ENCODE data around the gene SLC9A8.
"Not testable (repeated sequence)": the region's sequence is repeated elsewhere in the genome, so short reads cannot be mapped to it uniquely, and the experiment has no call there.

SLC9A8 gene

DNA sequence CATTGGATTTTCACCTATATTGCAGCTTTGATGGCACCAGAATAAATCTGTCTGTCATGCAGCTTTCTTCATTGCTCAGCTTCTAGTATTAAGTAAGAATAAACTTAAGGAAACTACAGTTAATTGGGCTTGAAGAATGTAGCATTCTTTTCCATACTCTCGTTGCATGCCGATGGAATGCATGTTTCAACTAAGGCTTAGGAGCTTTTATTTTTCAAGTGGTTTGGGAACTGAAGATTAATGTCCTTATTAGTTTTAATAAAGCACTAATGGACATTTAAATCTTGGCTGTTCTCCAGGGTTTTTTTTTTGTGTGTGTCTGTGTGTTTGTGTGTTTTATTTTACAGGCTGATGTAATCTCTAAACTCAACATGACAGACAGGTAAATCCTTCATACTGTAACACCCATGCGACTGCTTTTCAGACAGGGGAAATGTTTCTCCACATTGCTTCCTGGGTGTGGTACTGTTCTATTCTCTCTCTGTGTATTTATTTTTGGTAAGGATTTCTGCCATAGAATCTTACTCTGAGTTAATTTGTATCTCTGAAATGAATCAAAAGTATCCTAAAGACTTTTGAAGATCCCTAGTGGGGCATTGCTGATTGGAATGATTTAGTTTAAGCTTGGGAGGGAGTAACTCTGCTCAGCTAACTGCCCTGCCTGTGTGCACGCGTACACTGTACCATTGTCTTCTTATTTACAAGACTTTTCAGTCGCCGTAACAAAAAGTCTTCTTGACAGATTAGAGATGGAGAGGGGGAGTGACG lies 38.0 kb downstream of the SLC9A8 start:
- no peak for DNase-seq (ENCODE audit: low read depth, low spot score)

DNA sequence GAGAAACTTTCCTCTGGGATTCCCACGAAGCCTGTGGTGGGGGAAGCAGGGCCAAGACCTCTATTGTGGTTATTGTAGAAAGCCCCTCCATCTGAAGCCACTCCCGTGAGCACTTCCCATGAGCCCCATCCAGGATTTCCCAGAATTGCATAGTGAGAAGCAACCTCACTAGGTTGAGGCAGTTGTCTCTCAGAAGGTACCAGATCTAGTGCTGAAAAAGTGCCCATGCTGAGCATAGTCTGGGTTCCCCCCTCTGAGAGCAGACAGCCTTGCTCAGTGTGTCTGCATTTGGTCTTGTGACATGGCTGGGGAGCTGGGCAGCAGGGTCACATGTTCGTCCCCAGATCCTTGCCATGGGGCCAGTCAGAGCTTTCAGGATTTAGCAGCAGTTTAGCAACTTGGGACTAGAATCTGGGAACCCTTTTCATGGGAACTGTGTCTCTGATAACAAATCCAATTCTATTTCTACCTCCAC lies 38.6 kb downstream of the SLC9A8 start:
- no peak for DNase-seq (ENCODE audit: low read depth, low spot score)

DNA sequence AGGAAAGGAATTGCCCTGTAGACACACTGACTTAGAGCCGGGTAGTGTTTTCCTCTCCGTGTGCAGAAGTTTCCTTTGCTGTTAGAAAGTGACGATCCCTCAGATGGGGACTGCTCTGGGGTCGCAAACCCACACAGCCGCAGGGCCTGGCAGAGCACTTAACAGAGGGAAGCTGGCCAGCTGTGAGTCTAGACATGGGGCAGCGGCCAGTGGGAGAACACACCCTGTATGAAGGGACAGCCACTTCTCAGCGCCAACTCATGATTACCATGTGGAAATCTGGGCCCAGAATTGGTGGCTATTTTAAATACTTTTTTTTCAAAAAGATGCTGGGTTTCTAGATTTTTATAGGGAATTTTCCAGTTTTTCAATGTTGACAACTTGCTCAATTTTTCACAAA lies 39.4 kb downstream of the SLC9A8 start:
- DNase-seq (ENCODE audit: low read depth, low spot score), result no peak

DNA sequence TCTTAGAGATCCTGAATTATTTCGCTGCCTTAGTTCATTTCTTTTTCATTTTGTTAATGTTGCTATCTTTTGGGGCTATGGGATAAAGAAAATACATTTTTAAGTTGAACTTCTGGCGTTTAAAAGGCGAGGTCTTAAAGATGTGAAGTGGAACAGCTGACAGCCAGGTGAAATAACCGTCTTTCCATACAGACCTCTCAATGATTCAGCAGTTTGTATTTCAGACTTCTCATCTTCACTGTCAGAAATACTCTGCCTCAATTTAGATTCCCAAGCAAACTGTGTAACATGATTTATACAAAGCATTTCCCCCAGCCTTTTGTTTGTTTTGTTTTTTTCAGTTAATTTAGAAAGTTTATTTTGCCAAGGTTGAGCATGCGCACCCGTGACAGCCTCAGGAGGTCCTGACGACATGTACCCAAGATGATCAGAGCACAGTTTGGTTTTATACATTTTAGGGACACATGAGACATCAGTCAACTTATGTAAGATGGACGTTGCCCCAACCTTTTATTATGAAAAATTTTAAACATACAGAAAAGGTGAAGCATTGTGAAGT lies 40.0 kb downstream of the SLC9A8 start:
- no peak for DNase-seq (ENCODE audit: low read depth, low spot score)

DNA sequence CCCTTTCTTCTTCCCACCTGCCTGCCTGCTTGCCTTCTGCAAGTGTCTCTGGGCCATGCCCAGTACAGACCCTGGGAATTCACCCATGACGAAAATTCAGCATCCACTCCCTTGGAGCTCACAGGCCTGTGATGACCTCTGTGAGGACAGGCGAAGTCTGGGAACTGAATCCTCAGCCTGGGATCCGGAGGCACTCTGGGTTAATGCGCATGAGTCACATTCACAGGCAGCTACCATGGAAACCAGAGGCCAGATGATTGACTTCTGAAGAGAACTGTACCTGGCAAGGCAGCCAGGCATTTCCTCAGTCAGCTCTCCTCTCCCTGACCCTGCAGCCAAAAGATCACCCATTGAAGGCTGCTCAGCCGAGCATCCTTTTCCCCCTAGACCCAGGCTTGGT lies 41.0 kb downstream of the SLC9A8 start:
- no peak for DNase-seq (ENCODE audit: low read depth, low spot score)

DNA sequence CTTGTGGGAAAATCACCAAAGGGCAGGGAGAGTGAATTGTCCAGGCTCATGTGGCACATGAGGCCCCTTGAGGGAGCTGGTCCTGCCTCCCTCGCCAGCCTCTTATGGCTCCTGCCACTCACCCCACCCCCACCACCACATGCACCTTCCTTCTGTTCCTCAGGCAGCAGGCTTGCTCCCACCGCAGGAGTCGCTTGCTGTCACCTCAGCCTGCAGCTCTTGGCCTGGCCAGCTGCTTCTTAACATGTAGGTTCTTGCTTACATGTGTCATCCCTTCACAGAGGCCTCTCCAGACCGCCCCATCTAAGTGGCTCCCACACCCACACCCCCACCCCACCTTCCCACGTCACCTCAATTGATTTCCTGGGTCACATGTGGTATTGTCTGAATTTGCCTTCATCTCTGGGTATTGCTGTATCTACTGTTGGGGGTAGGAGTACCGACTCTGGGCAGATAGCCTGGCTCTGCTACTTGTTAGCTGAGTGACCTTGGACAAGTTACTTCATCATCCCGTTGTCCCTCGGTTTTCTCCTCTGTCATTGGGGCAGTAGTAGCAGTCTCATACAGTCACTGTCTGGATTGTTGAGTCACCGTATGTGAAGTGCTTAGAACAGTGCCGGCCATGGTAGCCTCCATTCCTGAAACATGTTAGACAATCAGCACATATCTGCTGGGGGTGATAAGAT lies 41.7 kb downstream of the SLC9A8 start:
- no peak for DNase-seq (ENCODE audit: low read depth, low spot score)

DNA sequence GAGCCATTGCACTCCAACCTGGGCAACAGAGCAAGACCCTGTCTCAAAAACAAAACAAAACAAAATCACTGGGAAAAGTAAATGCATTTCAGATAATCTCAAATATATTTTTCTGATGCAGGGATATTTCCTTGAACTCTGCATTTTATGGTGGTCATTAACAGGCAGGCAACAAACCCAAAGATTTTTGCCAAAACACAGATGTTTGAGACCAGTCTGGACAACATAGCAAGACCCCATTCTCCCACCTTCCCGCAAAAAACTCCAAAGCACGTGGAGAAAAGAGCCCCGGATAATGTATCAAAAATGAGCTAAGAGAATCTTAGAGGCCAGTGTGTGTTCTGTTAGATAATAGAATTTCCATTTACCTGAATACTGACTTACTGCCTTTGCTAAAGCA lies 44.3 kb downstream of the SLC9A8 start:
- DNase-seq (ENCODE audit: low read depth, low spot score), result no peak

DNA sequence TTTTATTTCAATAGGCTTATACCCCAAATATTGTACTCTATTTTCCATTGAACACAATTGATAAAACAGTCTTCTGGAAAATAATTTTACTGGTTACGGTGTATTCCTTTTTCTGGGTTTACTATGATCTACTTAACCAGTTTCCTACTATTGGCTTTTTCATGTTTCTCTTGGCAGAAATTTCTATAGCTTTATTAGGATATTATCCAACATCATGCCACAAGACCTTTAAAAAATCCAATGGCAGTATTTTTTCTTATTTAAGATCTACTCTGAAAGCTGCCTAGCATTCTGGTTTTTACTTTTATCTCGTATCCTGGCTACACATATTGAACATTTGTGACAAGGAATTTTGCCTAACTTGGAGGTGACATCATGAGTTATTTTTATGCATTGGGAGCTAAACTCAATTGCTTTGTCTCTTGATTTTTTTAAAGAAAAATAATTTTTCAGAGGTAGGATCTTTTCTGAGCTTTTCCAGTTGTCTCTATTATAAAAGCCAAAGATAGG lies 45.5 kb downstream of the SLC9A8 start:
- DNase-seq (ENCODE audit: low read depth, low spot score), result no peak

DNA sequence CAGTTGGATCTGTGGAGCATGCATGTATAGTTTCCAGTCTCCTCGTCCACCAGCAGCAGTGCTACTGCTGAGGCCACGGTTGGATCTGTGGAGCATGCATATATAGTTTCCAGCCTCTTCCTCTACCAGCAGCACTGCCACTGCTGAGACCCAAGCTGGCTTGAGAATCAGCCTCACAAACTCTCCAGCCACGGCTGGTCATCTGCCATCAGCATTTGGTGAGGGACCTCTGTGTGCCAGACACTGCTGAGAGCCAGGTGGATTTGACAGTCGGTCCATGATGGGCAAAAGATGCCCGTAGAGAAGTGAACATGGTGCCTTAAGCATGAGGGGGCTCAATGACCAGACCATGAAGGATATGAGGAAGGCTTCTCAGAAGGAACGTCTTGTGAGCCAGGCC lies 46.4 kb downstream of the SLC9A8 start:
- DNase-seq (ENCODE audit: low read depth, low spot score), result no peak

DNA sequence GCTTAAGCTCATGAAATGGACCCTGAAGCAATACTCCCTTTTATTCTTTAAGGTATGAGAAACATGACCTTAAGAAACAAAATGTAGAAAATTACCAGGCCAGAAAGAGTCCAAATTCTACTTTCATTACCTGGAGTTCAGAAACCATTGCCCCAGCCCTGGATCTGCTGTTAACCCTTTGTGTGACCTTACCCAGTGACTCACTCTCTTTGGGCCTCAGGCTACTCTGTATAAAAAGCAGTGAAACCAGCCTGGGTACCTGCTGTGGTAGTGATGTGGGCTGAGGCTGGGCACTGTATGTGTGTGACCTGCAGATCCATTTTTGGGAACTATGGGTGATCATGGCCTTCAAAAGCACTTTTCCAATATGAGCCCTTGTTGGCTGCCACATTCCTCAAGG lies 47.2 kb downstream of the SLC9A8 start:
- DNase-seq (ENCODE audit: low read depth, low spot score), result no peak

DNA sequence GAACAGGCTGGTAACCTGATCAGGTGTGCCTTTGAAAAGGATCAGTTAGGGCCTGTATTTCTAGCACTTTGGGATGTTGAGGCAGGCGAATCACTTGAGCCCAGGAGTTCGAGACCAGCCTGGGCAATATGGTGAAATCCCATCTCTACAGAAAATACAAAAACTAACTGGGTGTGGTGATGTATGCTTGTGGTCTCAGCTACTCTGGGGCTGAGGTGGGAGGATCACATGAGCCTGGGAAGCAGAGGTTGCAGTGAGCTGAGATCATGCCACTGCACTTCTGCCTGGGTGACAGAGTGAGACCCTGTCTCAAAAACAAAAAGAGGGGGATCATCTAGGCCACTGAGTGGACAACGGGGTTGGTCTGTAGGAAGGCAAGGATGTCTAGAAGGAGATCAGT lies 48.6 kb downstream of the SLC9A8 start:
- DNase-seq (ENCODE audit: low read depth, low spot score), result not testable (repeated sequence)

DNA sequence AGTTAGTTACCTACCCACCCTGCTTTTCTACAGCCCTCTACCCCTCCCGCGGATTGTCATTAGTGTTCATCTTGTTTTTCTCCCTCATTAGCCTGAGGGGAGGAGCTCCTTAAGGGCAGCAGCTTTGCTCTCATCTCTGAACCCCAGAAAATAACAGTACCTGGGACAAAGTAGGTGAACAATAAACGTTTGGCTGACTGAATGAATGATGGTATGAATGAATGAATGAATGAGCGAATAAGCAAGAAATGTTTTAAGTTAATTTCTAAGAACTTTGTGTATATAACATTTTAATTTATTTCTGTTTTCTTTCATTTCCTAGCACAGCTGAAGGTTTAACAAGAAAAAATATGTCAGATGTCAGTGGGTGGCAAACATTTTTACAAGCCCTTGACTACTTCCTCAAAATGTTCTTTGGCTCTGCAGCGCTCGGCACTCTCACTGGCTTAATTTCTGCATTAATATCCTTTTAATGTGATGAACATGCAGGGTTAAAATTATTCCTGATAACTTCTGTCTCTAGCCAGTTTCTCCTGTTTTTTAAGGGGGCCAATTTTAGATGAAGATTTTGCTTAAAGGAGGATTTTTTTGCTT lies 50.1 kb downstream of the SLC9A8 start:
- DNase-seq (ENCODE audit: low read depth, low spot score), result no peak

DNA sequence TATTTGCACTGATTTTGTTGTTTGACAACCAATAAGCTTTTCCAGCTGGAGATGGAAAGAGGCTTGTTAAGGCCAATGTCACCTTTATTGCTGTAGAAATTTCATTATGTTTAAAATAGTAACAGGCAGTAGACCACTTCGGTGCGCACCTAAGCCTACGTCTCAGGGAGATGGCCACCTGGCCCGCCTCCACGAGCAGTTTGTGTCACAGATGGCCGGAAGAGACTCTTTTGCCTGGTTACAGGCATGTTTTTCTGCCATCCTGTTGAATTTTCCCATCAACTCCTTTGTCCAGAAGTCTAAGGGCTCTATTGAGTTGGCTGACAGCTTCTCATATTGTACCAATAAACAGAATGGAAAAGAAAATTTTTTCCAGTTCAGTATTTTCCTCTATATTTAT lies 51.0 kb downstream of the SLC9A8 start:
- no peak for DNase-seq (ENCODE audit: low read depth, low spot score)

DNA sequence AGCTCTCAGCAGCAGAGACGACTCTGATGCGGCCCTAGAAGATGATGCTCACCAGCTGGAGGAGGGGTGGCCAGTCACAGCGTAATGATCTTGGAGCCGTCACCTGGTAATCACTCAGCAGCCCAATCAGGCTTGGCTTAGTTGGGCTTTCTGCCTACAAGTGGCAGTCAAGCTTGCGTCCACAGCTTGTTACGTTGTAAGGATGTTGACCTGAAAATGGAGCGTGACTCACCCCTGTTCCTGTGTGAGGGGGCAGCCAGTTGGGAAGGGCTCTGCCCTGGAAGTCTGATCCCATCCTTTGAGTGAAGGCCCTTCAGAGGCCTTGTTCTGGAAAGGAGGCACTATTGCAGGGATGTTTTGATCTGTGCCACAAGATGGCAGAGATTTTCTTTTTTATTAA lies 52.9 kb downstream of the SLC9A8 start:
- DNase-seq (ENCODE audit: low read depth, low spot score), result no peak

DNA sequence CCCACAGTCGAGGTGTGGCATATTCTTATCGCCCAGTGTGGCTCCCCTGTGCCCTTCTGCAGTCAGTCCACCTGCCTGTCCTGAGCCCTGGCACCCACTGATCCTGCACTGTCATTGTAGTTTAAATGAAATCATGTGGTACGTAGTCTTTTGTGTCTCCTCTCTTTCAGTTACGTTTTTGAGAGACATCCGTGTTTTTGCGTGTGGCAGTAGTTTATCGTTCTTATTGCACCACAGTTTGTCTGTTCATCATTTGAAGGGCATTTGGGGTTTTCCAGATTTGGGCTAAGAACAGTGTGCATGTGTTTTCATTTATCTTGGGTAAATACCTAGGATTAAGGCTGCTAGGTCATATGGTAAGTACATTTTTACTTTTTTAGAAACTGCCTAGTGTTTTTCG lies 53.4 kb downstream of the SLC9A8 start:
- DNase-seq (ENCODE audit: low read depth, low spot score), result no peak

DNA sequence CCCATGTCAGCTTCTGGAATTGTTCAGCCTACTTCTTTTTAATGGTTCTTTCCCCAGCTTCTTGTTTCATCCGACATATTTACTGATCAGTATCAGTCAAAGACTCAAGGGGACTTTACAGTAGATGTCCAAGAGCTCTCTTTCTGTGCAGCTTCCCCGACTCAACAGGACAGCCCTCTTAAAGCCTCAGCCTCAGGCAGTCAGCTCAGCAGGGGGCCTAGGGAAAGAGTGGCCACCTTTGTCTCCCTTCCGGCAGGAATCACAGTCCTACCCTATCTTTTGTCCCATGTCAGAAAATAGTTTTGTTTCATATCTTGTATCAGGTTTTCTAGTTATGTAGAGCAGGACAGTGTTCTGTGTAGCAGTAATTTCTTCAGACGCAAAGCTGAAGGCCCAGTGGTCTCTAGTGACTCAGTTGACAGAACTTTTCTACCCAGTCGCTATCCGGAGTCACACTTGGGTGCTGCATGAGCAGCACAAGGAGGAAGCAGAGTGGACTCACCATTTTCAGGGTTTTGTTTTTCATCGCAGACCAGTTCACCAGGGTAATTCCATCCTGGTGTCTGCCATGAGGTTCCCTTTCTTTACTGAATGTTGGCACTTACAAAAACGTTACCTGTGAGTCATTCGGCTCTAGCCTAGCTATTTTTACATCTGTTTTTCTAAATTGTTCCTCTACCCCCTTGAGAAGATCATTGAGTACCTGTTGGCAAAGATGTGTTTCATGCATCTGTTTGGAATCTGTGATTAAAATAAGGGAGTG lies 55.0 kb downstream of the SLC9A8 start:
- DNase-seq (ENCODE audit: low read depth, low spot score), result no peak

DNA sequence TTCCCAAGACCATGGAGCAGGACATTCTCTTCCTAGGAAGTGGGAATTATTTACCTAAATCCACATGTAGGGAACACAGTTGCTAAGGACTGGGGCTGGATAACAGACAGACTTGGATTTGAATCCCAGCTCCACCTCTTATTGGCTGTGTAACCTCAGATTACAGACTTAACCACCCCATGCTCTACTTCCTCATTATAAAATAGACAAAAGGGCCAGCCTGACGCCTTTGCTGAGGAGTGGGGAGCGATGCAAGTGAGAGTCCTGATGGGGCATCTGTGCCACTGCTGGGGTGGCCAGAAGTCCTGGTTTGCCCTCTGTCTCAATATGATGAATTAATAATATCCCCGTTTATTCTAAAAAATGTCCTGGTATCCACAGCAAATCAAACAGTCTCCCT lies 55.9 kb downstream of the SLC9A8 start:
- DNase-seq (ENCODE audit: low read depth, low spot score), result no peak

DNA sequence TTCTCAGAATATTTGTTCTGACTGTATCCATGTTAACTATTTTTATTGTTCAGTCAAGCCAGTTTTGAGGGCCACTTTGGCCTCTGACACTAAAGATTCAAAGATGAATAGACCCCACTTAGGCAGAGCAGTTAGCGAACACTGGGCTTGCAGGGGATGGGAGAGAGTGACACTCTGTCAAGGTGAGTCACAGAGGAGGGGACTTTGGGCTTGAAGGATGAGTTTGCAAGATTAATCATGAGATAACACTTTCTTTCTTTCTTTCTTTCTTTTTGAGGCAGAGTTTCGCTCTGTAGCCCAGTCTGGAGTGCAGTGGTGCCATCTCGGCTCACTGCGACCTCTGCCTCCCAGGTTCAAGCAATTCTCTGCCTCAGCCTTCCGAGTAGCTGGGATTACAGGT lies 56.3 kb downstream of the SLC9A8 start:
- DNase-seq (ENCODE audit: low read depth, low spot score), result no peak

DNA sequence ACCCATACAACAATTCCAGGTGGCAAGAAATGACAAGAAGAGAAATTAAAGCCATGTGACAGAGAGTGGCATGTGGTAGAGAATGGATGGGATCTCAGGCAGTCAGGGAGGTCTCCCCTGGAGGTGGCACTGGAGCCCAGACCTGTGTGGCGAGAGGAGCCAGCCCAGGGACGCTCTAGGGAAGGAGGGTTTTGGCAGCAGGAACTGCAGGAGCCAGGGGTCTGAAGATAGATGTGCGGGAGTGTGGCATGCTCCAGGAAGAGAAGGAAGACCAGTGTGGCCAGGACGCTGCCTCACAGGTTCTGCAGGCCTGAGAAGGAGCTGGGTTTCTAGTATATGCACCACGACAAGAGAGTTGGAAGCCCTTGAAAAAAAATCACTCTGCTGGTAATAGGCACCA lies 57.6 kb downstream of the SLC9A8 start:
- DNase-seq (ENCODE audit: low read depth, low spot score), result no peak

DNA sequence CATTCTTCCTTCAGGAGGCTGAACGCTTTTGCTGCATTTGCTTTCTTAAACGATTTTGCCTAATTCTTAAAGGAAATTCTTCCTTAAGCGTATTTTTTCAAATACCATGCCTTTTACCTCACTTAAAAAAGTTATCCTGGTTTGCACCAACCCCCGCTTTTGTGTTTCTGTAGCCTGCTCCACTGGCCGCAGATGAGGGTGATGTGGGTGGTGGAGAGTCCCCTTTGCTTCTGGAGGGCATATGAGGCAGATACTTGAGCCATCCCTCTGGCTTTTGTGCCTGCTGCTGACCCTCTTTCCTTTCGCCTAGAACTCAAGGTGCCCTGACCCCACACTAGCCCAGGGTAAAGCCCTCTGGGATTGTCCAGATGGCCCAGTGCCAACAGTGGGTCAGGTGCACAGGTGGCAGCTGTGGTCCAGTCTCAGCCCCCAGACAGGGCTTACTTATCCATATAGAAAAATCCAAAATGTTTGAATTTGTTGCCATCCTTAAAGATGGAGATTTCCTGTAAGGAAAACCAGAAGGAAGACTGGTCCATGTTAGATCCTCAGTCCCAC lies 58.8 kb downstream of the SLC9A8 start:
- DNase-seq (ENCODE audit: low read depth, low spot score), result no peak

DNA sequence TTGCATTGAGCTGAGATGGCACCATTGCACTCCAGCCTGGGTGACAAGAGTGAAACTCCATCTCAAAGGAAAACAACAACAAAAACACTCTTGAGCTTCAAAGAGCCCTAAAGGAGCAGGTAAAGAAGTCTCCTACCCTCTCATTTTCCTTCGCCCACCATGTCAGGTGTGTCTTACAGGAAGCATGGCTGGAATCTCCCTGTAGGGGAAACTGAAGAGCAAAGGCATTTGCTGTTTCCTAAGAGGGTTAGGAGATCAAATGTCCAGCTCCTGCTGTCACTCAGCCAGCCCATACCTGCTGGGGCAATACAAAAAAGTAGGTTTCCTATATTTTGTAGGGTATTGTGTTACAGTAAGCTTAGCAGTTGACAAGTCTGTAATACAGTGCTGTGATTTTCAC lies 59.4 kb downstream of the SLC9A8 start:
- no peak for DNase-seq (ENCODE audit: low read depth, low spot score)
